GM12874 (cell line): ENCODE data around the gene VWCE.

ENCODE experiments used
- CTCF ChIP-seq: IDR thresholded peaks from 2 replicates; pipeline ENCODE4 v1.5.1; 2011; ENCODE audit warnings: low read depth, mild to moderate bottlenecking, control low read depth, low read length, moderate library complexity; ENCODE audit not compliant: insufficient read depth

VWCE gene

GRCh38 chr11:61315260-61315659, 20.1 kb upstream of the VWCE start:
- TF ChIP-seq CTCF, result no peak

GRCh38 chr11:61310749-61311148, 15.6 kb upstream of the VWCE start:
- no peak for TF ChIP-seq CTCF

GRCh38 chr11:61309739-61310138, 14.6 kb upstream of the VWCE start:
- no peak for TF ChIP-seq CTCF

- TF ChIP-seq CTCF, result no peak
These were observed 14.0 kb upstream of the VWCE start for GRCh38 chr11:61309141-61309540.

- no peak for TF ChIP-seq CTCF
These were observed 12.2 kb upstream of the VWCE start for GRCh38 chr11:61307354-61307753.

GRCh38 chr11:61306221-61306620, 11.1 kb upstream of the VWCE start:
- TF ChIP-seq CTCF, result no peak

GRCh38 chr11:61305417-61305816, 10.3 kb upstream of the VWCE start:
- no peak for TF ChIP-seq CTCF

GRCh38 chr11:61303725-61304124, 8.6 kb upstream of the VWCE start:
- no peak for TF ChIP-seq CTCF
